K562 (cell line): Measurements from ENCODE around the gene SV2A. TPM values are rescaled to one million over a fixed set of nuclear protein-coding genes. Genes with fewer than 3 reads are reported as not detected.

ENCODE experiments used
- CBX5 ChIP-seq: IDR thresholded peaks from 2 replicates; pipeline ENCODE4 v1.6.1; 2014; ENCODE audit warnings: low read depth, borderline replicate concordance
- GATAD2B ChIP-seq: fragments of 450-650 bp; IDR thresholded peaks from 2 replicates; pipeline ENCODE4 v1.6.1; 2017; ENCODE audit warnings: mild to moderate bottlenecking, borderline replicate concordance
- KAT8 ChIP-seq: fragments of 450-650 bp; IDR thresholded peaks from 2 replicates; pipeline ENCODE4 v1.6.1; 2016; ENCODE audit warnings: low read depth, mild to moderate bottlenecking
- KDM2B ChIP-seq: fragments of 250-450 bp; sonication (Bioruptor Pico); IDR thresholded peaks from 2 replicates; pipeline ENCODE4 v1.8.0; 2021; ENCODE audit warnings: mild to moderate bottlenecking, moderate library complexity
- POLR2H ChIP-seq: IDR thresholded peaks from 2 replicates; pipeline ENCODE4 v1.6.1; 2016; ENCODE audit warnings: missing genetic modification characterization, low read depth, mild to moderate bottlenecking, control low read depth, missing compliant biosample characterization, moderate library complexity
- STAT5B ChIP-seq: fragments of 250-450 bp; sonication (Bioruptor Pico); IDR thresholded peaks from 2 replicates; pipeline ENCODE4 v1.8.0; 2021; ENCODE audit warnings: mild to moderate bottlenecking, inconsistent platforms
- TSC22D4 ChIP-seq: fragments of 450-650 bp; IDR thresholded peaks from 2 replicates; pipeline ENCODE4 v1.6.1; 2016; ENCODE audit warnings: missing genetic modification characterization, missing biosample characterization, control low read depth
- U2AF1 ChIP-seq: fragments of 200-400 bp; formaldehyde crosslinking; optimal IDR thresholded peaks from 2 replicates; pipeline ENCODE3; 2017; ENCODE audit warnings: mild to moderate bottlenecking, low read depth, low read length, moderate library complexity
- ZNF124 ChIP-seq: sonication (generic); formaldehyde crosslinking; IDR thresholded peaks from 2 replicates; pipeline ENCODE4 v1.8.1; 2022; ENCODE audit warnings: missing genetic modification reagents
- ZNF444 ChIP-seq: fragments of 250-450 bp; sonication (Bioruptor Pico); IDR thresholded peaks from 2 replicates; pipeline ENCODE4 v1.4.0; 2020; ENCODE audit warnings: mild to moderate bottlenecking, moderate library complexity
- polyA plus RNA-seq, 8 experiments: library from polyadenylated mRNA; depleted of rRNA in 4 of 8; stranded (reverse) in 5 of 8; unstranded in 3 of 8; fragments of >200 nt; fragmentation: Nextera tagmentation in 2 of 8; fragmentation: Illumina TruSeq in 1 of 8; extraction: Ambion mirVana in 2 of 8; extraction: Trizol in 1 of 8; gene quantifications; 2 replicates each; pipeline versions ENCODE4 v1.2.1 to v1.2.3, GENCODE V29; 2011 to 2014; ENCODE audit warnings: inconsistent platforms in 1 of 8, missing spikeins in 1 of 8
- total RNA-seq, 7 experiments: library from RNA; depleted of rRNA in 6 of 7; stranded (reverse); fragments of >200 nt in 6 of 7; fragmentation: Illumina TruSeq in 2 of 7; extraction: Trizol in 2 of 7; gene quantifications; 2 replicates each; pipeline versions ENCODE4 v1.2.1 to v1.2.3, GENCODE V29; 2011 to 2021; ENCODE audit warnings: low replicate concordance in 1 of 7
- TF ChIP-seq, protein P1 (sequence below), 2 experiments: fragments of 450-650 bp in 1 of 2; sonication (generic) in 1 of 2; formaldehyde crosslinking in 1 of 2; IDR thresholded peaks; 2 replicates each; pipeline versions ENCODE4 v1.7.1 to v1.9.0; 2016 to 2022; ENCODE audit warnings: inconsistent platforms in 1 of 2, mild to moderate bottlenecking in 1 of 2, missing genetic modification reagents in 1 of 2
- TF ChIP-seq, protein P2 (sequence below), 2 experiments: fragments of 250-450 bp in 1 of 2; fragments of 450-650 bp in 1 of 2; sonication (Bioruptor Pico) in 1 of 2; IDR thresholded peaks; 2 replicates each; pipeline versions ENCODE4 v1.6.1 to v1.8.0; 2016 to 2021; ENCODE audit warnings: mild to moderate bottlenecking in 2 of 2, moderate library complexity in 2 of 2, missing compliant biosample characterization in 1 of 2, missing genetic modification characterization in 1 of 2
- TF ChIP-seq, protein P3 (sequence below): fragments of 250-450 bp; sonication (Bioruptor Pico); IDR thresholded peaks from 2 replicates; pipeline ENCODE4 v1.4.0; 2020; ENCODE audit warnings: mild to moderate bottlenecking, moderate library complexity

Gene SV2A
- total and polyA plus RNA-seq, 9 of the 15 experiments (the other 6 are each of a cell fraction or from before 2014, with no cell fraction given), result 0.07 to 0.22 (median 0.11) TPM; not detected in 1

DNA sequence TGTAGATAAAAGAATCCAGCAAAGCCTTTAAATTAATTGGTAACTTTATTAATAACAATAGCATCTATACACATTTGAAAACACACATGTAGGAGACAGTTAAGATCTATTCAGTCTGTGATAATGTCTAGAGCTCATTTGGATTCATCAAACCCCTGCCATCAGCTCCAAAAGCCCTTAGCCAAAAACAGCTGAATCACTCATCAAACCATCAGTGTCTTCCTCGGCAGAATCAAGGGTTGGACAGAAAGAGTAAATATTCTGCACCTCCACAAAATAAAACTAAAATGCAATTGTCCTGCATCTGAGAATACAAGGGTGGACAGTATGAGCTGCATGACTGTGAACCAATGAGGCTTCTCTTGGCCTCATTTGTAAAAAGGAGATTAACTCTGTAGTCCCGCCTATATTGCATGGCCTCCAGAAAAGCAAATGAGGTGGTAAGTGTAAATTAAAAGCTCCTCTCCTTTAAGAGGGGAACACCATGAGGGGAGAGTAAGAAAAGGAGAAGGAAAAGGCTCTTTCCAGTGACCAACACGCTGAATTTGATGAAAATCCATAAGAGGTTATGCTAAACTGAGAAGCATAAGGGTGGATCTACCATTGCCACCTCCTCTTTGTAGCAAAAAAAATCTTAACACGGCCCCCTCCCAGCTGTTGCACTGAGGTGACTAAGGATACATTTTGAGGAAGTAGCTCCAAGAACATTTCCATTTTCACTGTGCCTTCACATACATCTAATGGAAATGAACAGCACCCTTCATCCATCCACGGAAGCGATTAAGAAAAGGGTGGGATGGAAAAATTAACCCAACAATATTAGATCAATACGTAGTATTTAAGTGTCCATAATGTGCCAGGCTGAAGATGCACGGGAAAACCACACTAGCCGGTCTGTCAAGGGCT is 33.0 kb downstream of the SV2A start (continued):
- TF ChIP-seq, protein P1, sequence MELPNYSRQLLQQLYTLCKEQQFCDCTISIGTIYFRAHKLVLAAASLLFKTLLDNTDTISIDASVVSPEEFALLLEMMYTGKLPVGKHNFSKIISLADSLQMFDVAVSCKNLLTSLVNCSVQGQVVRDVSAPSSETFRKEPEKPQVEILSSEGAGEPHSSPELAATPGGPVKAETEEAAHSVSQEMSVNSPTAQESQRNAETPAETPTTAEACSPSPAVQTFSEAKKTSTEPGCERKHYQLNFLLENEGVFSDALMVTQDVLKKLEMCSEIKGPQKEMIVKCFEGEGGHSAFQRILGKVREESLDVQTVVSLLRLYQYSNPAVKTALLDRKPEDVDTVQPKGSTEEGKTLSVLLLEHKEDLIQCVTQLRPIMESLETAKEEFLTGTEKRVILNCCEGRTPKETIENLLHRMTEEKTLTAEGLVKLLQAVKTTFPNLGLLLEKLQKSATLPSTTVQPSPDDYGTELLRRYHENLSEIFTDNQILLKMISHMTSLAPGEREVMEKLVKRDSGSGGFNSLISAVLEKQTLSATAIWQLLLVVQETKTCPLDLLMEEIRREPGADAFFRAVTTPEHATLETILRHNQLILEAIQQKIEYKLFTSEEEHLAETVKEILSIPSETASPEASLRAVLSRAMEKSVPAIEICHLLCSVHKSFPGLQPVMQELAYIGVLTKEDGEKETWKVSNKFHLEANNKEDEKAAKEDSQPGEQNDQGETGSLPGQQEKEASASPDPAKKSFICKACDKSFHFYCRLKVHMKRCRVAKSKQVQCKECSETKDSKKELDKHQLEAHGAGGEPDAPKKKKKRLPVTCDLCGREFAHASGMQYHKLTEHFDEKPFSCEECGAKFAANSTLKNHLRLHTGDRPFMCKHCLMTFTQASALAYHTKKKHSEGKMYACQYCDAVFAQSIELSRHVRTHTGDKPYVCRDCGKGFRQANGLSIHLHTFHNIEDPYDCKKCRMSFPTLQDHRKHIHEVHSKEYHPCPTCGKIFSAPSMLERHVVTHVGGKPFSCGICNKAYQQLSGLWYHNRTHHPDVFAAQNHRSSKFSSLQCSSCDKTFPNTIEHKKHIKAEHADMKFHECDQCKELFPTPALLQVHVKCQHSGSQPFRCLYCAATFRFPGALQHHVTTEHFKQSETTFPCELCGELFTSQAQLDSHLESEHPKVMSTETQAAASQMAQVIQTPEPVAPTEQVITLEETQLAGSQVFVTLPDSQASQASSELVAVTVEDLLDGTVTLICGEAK (IDR thresholded peaks at IDR 0.05), result no peak
- TF ChIP-seq, protein P1 (CRISPR knock-in tag; IDR thresholded peaks at IDR 0.05), result no peak
- TF ChIP-seq POLR2H (tag) (0 out of 2 replicates have a peak, but pooled peaks have one; percentile 15), CBX5 (no peak), KAT8 (no peak), KDM2B (no peak), TSC22D4 (tag) (no peak), STAT5B (CRISPR knock-in tag) (no peak), U2AF1 (no peak), GATAD2B (no peak), ZNF444 (CRISPR knock-in tag) (no peak), ZNF124 (CRISPR knock-in tag) (no peak)
- TF ChIP-seq, protein P2, sequence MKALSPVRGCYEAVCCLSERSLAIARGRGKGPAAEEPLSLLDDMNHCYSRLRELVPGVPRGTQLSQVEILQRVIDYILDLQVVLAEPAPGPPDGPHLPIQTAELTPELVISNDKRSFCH (CRISPR knock-in tag; IDR thresholded peaks at IDR 0.05), result no peak
- TF ChIP-seq, protein P2 (tag; IDR thresholded peaks at IDR 0.05), result peak; percentile 18; the same call in 1 of the 2 replicates
- TF ChIP-seq, protein P3, sequence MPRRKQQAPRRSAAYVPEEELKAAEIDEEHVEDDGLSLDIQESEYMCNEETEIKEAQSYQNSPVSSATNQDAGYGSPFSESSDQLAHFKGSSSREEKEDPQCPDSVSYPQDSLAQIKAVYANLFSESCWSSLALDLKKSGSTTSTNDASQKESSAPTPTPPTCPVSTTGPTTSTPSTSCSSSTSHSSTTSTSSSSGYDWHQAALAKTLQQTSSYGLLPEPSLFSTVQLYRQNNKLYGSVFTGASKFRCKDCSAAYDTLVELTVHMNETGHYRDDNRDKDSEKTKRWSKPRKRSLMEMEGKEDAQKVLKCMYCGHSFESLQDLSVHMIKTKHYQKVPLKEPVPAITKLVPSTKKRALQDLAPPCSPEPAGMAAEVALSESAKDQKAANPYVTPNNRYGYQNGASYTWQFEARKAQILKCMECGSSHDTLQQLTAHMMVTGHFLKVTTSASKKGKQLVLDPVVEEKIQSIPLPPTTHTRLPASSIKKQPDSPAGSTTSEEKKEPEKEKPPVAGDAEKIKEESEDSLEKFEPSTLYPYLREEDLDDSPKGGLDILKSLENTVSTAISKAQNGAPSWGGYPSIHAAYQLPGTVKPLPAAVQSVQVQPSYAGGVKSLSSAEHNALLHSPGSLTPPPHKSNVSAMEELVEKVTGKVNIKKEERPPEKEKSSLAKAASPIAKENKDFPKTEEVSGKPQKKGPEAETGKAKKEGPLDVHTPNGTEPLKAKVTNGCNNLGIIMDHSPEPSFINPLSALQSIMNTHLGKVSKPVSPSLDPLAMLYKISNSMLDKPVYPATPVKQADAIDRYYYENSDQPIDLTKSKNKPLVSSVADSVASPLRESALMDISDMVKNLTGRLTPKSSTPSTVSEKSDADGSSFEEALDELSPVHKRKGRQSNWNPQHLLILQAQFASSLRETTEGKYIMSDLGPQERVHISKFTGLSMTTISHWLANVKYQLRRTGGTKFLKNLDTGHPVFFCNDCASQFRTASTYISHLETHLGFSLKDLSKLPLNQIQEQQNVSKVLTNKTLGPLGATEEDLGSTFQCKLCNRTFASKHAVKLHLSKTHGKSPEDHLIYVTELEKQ (CRISPR knock-in tag), result no peak
